Epithelial cell of proximal tubule (primary cell): ENCODE data around the gene NLGN1. TPM values are rescaled to one million over a fixed set of nuclear protein-coding genes. Genes with fewer than 3 reads are reported as not detected.

Experiments used
- DNase-seq: peaks from one replicate; pipeline ENCODE4 v3.0.0-alpha.2; 2011; ENCODE audit warnings: low read depth
- H3K4me3 ChIP-seq: 2 replicates; pipeline ENCODE4 v1.5.1; 2011; ENCODE audit warnings: low read depth, mild to moderate bottlenecking, low read length
- total RNA-seq: library from RNA; depleted of rRNA; stranded (reverse); fragments of >200 nt; gene quantifications from 2 replicates; pipeline ENCODE4 v1.2.3, GENCODE V29; 2015
- TF ChIP-seq, protein P1 (sequence below): conservative IDR thresholded peaks from 2 replicates; pipeline ENCODE4 v1.5.1; 2012; ENCODE audit warnings: low read depth, mild to moderate bottlenecking, low read length

The NLGN1 gene
- total RNA-seq, 1 donor from 2014 or later, result 1.9 TPM

DNA sequence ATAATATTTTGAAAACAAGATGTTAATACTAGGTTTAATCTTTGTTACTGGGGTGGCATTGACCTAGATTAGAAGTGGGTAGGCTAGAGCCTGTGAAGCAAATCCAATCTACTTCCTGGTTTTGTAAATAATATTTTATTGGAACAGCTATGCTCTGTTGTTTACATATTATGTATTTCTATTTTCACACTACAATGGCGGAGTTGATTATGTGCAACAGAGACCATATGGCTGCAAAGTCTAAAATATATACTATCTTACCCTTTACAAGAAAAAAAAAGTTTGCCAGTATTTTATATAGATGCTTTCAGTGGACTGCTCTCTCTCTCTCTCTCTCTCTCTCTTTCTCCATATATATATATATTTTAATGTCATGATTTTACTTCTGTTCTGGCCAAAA lies 244.2 kb downstream of the NLGN1 start:
- DNase-seq, result no peak
- no peak overlapping the region for H3K4me3 ChIP-seq
- TF ChIP-seq, protein P1, sequence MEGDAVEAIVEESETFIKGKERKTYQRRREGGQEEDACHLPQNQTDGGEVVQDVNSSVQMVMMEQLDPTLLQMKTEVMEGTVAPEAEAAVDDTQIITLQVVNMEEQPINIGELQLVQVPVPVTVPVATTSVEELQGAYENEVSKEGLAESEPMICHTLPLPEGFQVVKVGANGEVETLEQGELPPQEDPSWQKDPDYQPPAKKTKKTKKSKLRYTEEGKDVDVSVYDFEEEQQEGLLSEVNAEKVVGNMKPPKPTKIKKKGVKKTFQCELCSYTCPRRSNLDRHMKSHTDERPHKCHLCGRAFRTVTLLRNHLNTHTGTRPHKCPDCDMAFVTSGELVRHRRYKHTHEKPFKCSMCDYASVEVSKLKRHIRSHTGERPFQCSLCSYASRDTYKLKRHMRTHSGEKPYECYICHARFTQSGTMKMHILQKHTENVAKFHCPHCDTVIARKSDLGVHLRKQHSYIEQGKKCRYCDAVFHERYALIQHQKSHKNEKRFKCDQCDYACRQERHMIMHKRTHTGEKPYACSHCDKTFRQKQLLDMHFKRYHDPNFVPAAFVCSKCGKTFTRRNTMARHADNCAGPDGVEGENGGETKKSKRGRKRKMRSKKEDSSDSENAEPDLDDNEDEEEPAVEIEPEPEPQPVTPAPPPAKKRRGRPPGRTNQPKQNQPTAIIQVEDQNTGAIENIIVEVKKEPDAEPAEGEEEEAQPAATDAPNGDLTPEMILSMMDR, result no peak

DNA sequence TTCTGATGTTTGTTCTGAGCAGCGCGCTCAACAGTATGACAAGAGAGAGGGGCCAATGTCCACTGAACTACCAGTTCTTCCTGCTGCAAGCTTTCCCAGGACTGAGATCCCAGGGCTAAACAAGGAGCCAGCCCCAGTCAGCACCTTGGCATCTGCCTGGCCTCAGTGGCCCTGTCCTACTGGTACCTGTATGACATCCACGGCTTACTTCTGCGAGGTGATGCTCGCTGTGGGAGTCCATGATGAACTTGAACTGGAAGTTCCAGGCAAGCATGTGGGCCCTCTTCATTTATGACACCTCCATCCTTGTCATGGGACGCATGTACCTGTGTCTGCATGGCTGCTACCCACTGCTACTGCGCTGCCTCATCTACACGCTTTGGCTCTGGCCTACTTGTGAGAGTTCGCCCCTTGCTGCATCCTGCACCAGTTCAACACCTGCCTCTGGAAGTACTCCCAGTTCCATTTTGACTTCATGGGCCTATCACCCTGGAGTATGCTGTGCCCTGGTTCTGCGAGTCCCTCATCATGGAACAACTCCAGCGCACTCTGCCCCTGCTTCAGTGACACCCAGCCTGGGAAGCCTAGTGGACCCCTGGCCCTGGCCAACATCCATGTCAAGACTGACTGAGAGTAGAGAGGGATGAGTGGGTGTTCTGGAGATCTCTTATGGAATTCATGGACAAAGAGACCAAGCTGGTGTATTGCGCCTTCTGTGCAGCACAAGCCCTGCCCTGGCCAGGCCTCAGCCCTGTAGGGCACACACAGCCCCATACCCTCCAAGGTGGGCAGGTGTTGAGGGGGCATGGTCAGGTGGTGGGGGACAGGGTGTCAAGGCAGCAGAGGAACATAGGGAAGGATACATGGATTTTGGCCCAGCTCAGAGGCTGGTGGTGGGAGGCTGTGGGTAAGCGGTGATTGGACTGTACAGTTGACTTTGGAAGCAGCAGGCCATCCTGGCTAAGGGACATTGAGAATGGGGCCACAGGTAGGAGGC lies 246.8 kb downstream of the NLGN1 start:
- no peak overlapping the region for H3K4me3 ChIP-seq
- no peak for DNase-seq
- TF ChIP-seq, protein P1, result no peak

DNA sequence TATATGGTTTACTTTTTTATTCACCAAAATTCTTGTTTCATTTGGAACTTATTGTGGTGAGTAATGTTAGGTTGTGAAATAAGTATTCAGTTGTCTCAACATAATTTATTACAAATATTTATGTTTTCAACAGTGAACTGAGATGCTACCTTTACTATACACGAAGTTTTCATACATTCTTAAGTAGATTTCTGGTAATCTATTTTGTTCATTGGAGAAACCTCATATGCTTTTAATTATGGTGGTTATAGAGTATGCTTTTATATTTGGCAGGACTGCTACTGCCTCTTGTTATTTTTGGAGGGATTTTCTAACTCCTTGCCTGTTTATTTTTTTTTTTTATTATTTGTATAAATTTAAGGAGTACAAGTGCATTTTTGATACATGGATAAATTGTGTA lies 253.1 kb downstream of the NLGN1 start:
- TF ChIP-seq, protein P1, result no peak
- H3K4me3 ChIP-seq, result no peak overlapping the region
- no peak for DNase-seq

DNA sequence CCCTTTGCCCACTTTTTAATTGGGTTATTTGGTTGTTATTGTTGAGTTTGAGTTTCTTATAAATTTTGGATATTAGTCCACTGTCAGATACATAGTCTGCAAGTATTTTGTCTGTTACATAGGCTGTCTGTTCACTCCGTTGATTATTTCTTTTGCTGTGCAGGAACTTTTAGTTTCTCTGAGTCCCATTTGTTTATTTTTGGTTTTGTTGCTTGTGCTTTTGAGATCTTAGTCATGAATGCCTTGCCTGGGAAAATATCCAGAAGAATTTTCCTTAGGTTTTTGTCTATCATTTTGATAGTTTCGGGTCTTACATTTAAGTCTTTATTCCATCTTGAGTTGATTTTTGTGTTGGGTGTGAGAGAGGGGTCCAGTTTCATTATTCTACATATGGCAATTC lies 254.5 kb downstream of the NLGN1 start:
- no peak for DNase-seq
- TF ChIP-seq, protein P1, result no peak
- no peak overlapping the region for H3K4me3 ChIP-seq

DNA sequence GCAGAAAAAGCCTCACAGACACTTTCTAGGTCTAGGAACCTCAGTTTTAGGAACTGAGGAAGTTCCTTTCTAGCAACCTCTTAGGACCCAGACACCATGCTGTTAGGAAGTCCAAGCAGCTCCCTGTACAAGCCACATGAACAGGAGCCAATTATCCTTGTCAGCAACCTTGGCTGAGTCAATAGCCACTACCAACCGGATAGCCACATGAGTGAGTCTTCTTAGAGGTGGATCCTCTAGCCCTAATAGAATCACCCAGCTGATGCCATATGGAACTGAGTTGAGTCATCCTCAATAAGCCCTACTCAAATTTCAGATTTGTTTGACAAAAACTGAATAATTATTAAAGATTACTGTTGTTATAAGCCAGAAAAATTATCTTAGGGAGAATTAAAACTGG lies 256.2 kb downstream of the NLGN1 start:
- DNase-seq, result no peak
- TF ChIP-seq, protein P1, result no peak

DNA sequence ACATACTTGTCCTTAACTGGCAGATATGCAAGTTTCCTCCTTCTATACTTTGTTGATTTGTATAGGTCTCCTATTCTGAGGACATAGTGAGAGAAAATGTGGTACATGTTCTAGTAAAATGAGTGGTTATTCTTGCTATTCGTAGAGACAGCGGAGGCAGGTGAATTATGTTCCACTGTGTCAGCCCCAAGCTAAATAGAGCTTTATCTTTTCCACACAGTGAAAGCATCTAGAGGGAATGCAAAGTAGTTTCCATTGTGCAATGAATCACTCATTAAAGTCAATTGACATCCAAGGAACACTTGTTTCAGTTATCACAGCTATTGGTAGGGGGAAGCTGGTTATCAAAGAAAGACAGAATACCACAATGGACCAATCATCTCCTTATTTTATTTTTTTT lies 262.4 kb downstream of the NLGN1 start:
- TF ChIP-seq, protein P1, result no peak
- no peak overlapping the region for H3K4me3 ChIP-seq
- no peak for DNase-seq

More for the DNA sequence above, 256.2 kb downstream of the NLGN1 start:
- no peak overlapping the region for H3K4me3 ChIP-seq
